Stimulated activated CD4-positive, alpha-beta T cell treated with anti-CD3 and anti-CD28 coated beads, Interleukin-4, amount 100 ng/mL, for 24 hours (primary cell): ENCODE data around the gene SPAG17.

Experiments used
- DNase-seq: peaks from one replicate; pipeline ENCODE4 v3.0.0-alpha.2; 2020

SPAG17 gene

GRCh38 chr1:118159569-118159968 lies 25.5 kb downstream of the SPAG17 start:
- no peak for DNase-seq

DNA sequence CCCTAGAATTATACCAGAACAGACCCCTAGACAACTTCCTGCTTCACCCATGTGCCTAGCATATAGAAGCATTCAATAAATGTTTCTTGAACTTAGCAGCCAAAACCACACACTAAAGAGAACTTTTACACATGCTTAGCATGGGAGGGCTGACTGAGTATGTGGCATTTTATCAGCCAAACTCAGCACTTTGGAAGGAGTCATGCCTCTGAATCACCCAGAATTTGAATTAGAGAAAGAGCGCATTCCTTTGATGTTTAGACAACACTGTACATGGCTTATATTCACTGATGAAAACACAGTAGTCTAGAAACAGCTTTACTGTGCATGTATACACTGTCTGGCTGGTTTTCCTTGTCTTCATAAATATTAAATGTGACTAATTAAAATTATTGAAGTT lies 26.1 kb downstream of the SPAG17 start:
- no peak for DNase-seq

- no peak for DNase-seq
Measured at GRCh38 chr1:118157506-118157905, 27.5 kb downstream of the SPAG17 start.

DNA sequence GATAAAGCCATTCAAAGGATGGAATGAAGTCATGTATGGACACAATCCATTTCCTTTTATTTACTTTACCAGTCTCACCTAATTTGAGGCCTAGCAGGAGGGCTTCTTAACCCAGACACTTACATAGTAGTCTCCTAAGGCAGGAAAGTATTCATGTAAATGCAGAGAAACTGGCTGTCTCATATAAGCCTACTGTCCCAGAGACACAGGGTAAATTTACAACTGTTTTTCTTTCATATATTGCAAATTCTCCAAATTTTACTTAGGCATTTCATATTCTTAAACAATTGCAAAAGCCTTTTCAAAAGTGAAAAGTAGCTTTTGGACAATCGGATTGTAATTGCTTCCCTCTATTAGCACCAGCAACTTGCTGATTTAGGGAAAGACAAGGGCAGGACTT lies 29.9 kb downstream of the SPAG17 start:
- DNase-seq = no peak

DNA sequence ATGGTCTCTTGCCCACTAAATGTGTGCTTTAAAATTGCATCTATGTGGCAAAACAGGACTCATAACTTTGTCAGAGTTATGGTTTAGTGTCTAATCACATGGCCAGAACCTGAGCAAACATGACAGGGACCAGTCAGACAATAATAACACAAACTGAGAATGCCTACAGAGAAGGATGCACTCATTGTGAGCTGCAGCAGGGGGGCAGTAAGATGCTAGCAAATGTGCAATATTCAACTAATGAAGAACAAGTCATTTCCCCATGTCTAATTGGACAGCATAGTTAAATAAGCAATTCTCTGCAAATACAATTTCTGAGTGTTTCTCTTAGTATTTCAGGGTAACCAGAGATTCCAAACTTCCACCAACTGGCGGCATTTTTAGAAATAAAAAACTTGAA lies 30.8 kb downstream of the SPAG17 start:
- no peak for DNase-seq

DNA sequence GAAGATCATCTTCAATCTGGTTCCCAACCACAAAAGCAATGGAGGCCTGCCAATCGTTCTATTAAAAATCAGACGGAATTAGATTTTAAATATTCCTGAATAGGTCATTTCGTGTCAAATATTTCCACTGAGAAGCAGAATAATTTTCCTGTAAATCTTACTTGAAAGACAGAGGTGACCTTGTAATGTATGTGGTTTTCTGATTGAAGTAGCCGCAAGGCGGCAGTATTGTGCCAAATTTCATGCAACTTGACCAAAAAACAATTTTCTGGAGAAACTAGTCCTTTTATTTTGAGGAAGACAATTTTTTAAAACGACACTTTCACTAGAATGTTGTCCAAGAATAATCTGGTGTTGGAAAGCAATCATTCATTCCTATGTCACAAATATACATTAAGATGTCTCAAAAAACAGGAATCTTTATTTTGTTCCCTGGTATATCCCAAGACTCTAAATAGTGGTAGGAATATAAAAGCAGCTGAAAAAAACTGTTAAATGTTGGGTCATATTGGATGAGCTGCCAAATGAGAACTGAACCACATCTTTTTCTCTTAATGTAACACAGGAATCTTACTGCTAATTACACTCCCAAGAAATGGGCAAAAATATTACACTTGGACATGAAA lies 33.6 kb downstream of the SPAG17 start:
- DNase-seq = peak; percentile 6

GRCh38 chr1:118149799-118150198 lies 35.2 kb downstream of the SPAG17 start:
- no peak for DNase-seq

DNA sequence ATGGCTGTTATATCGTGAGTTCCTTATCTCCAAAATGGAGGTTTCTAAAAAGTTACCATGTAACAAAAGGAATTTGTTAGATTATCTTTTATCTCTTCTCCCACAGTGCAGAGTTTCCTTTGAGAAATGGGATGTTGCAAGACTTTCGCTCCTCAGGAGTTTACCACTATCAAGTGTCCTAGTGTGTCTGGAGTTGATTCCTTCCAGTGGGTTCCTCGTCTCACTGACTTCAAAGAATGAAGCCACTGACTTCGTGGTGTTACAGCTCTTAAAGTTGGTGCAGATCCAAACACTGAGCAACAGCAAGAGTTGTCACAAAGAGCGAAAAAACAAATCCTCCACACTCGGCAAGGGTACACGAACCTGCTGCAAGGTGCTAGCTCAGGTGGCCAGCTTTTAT lies 37.0 kb downstream of the SPAG17 start:
- no peak for DNase-seq

DNA sequence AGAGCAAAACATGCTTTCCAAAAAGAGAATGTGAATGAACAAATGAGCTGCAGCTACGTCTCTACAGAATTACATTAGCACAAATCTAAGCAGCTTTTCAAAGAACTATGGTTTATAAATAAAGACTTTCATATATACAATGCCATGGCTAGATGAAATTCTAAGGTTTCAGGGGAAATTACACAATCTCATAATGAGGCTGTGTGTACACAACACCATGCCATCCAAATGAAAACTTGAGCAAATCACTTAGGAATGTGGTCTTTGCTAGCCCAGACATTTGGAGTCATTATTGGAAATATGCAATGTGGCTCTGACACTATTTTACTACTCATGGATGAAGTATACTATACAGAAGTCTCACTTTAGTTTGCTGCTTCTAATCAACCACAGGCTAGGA lies 37.5 kb downstream of the SPAG17 start:
- no peak for DNase-seq

DNA sequence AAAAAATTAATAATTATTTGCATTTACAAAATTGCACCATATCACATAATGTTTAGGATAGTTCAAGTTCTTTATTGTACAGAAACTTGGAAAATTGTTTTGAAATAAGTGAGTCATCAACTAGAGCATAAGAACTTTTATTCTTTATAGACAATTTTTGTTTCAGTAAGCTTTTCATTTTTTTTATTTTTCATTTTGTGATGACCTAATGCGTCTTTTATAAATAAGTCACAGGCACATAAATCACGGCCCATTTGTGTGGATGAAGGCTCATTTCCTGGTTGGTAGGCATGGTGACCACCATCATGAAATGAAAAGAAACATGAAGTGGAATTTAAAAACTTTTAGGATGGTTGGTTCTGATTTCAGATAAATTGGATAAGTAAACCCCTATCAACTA lies 39.3 kb downstream of the SPAG17 start:
- no peak for DNase-seq

DNA sequence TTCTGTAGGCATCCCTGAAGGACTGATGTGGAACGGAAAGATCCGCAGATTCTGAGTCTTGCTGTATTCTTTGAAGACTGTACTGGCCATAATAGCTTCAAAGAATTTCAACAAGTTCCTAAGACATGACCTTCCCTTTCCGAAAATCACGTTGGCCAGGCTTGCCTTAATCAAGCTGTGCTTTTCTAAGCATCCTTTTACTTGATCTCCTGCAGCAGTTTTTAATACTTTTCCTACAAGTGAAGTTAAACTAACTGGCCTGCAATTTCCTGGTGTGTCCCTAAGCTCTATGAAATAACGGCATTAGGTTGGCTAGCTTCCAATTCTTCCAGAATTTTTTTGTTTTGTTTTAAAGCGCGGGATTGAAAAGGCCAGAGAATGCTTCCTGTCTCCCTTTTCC lies 40.3 kb downstream of the SPAG17 start:
- no peak for DNase-seq

DNA sequence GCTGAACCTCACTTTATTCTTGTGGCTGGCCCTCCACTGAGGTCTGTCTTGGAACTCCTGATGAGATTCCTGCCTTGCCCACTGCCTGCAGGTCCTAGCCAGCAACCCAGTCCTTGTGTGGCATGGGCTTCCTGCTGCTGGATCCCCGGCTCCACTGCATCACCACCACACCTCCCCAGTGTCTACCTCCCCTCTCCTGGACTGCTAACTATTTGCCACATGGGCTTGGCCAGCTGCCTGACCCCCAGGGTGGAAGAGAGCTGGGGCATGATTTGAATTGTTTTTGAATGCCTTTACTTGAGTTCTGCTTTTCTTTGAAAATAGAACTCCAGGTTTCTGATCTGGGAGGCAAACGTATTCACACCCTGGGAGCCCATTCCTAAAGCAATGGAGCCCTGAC lies 41.2 kb downstream of the SPAG17 start:
- no peak for DNase-seq

DNA sequence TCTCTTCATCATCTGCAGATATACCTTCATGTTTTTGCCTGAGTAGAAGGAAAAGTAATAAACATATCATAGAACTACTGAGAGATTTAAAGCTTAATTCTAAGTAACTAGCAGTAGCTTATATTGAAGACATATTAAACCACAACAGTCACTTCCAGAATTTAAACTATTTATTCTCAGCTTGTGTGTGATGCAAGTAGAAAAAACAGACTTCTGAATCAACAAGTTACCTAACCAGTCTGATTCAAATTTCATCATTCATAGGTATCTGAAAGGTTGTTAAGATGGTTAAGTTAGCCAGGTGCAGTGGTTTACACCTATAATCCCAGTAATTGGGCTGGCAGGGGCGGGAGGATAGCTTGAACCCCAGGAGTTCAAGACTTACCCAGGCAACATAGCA lies 41.9 kb downstream of the SPAG17 start:
- DNase-seq = no peak

DNA sequence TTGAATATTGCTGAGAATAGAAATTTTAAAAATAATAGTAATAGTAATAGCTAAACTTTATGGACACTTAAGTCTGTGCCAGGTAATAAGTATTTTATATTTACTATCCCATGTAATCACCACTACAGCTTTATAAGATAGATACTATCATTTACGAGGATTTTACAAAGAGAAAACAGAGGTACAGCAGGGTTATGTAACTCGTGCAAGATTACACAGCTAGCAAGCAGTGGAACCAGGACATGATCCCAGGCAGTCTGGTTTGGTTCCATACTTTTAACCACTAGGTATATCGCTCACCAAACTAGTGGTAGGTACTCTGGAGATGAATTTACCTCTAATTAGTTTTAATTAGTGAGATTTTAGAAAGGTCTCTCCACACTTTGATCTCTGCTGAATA lies 42.5 kb downstream of the SPAG17 start:
- DNase-seq = no peak

GRCh38 chr1:118137900-118138299 lies 47.1 kb downstream of the SPAG17 start:
- DNase-seq = no peak

- DNase-seq = peak; percentile 17
Measured at GRCh38 chr1:118136187-118136941, 48.7 kb downstream of the SPAG17 start.

GRCh38 chr1:118132000-118132399 lies 53.0 kb downstream of the SPAG17 start:
- DNase-seq = no peak

GRCh38 chr1:118128761-118129160 lies 56.3 kb downstream of the SPAG17 start:
- no peak for DNase-seq

- DNase-seq = no peak
Measured at GRCh38 chr1:118124064-118124463, 61.0 kb downstream of the SPAG17 start.

DNA sequence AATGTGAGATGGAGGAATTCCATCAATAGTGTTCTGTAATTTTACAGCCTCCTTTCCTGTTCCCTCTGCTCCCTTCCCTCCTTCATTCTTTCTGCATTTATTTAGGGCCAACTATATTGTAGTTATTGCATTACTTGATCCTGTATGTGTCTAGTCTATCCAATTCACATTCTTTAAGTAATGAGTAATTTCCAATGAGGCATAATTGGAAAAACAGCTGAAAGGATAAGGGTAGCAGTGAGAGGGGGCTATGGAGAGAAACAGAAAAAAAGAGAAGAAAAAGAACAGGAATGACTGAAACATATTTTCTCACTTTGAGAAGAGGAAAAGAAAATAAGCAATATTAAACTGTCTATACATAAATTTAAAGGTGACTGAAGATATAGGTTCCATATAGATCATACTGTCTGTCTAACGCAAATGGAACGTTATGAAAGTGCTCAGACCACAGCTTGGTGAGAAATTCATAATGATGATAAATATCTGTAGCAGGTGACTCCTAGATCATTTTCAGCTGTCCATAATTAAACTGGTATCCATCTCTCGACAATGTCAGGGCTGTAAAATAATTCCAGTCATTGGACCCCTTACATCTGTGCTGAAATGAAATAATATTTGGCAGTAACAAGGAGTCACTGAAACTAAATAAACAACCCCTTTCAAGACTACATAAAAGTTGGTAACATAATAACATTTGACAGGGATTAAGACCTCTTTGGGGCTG lies 61.8 kb downstream of the SPAG17 start:
- no peak for DNase-seq

DNA sequence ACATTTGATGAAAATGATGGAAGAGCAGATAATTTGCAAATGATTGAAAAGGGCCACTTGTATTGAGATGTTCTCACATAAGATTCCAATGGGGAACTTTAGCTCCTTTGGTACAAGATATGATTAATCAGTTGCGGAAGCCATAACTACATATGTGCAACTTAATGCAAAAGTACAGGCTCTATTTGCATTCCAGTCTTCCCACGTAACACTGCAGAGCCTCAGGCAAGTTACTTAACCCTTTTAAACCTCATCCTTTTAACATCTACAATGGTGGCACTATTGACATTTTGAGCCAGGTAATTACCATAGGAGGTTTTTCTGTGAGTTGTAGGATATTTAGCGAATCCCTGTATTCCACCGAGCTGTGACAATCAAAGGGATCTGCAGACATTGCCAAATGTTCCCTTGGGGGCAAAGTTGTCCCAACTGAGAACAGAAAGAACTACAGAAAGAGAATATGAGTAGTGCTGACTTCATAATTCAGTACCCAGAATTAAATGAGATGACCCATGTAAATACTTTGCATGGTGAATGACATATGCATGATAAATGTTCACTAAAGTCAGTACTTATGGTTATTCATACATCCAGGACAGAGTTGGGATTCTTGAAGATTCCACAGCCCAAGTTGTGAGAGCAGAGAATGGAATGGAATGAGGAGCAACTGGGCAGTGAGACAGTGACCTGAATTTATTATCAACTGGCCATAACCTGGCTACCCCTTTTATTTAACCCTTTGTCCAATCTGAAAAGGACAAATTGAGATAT lies 62.6 kb downstream of the SPAG17 start:
- DNase-seq = no peak

GRCh38 chr1:118118873-118119463 lies 66.1 kb downstream of the SPAG17 start:
- no peak for DNase-seq

DNA sequence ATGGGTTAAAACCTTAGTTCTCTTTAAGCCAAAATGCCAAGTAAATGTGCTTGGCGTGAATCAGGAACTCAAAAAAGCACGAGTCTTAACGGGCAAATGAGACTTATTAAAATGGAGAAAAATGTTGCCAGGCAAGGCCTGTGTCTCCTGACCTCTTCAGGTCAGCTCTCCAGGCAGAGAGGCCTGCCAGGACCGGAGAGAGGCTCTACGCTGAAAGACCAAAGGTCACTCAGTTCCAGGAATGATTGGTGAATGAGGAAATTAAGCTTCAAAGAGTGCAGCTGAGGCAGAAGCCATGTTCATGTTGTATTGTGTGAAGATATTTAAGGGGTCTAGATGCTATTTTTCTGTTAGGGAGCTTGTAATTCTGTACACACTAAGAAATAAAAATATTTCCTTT lies 66.6 kb downstream of the SPAG17 start:
- no peak for DNase-seq
